Left ventricle myocardium inferior (tissue), 1 donor: ENCODE data around the gene H3-3A. TPM values are rescaled to one million over a fixed set of nuclear protein-coding genes. Genes with fewer than 3 reads are reported as not detected.
"Not testable (repeated sequence)": the region's sequence is repeated elsewhere in the genome, so short reads cannot be mapped to it uniquely, and the experiment has no call there.

Experiments used
- DNase-seq: peaks from one replicate; pipeline ENCODE4 v3.0.0-alpha.2; 2020
- H3K27ac ChIP-seq: fragments of 200-600 bp; replicated peaks from 2 replicates; pipeline ENCODE4 v1.8.0; 2021
- H3K27me3 ChIP-seq: fragments of 200-600 bp; 2 replicates; pipeline ENCODE4 v1.8.0; 2021; ENCODE audit warnings: low read depth
- H3K36me3 ChIP-seq: fragments of 200-600 bp; 2 replicates; pipeline ENCODE4 v1.8.0; 2021
- H3K4me1 ChIP-seq: fragments of 200-600 bp; 2 replicates; pipeline ENCODE4 v1.8.0; 2021
- H3K4me3 ChIP-seq: fragments of 200-600 bp; 2 replicates; pipeline ENCODE4 v1.8.0; 2021; ENCODE audit warnings: mild to moderate bottlenecking, moderate library complexity
- H3K9me3 ChIP-seq: fragments of 200-600 bp; replicated peaks from 2 replicates; pipeline ENCODE4 v1.8.0; 2021
- CTCF ChIP-seq: fragments of 200-600 bp; IDR thresholded peaks from 2 replicates; pipeline ENCODE4 v1.8.0; 2021; ENCODE audit warnings: antibody characterized with exemption, mild to moderate bottlenecking, borderline replicate concordance
- intact Hi-C: fragments of 100-400 bp; cut with micrococcal nuclease; formaldehyde crosslinking; loops from one replicate; pipeline ENCODE4 v1.11.0; 2022
- total RNA-seq: library from RNA; stranded (reverse); fragmentation: NEBNext Ultra II Directional; extraction: Animal tissue kit (Norgen Biotek cat#: 25700); gene quantifications from one replicate; pipeline ENCODE4 v1.2.1, GENCODE V29; 2021
- donor health status: DM: no; HTN: yes; CAD: no; lungs with severe emphysema.

H3-3A gene
- total RNA-seq, 1 donor from 2014 or later = 324 TPM

- intact Hi-C loops = loop anchor here (5.0 kb wide), 1 partner anchor 34 kb away; no protein-coding TSS in a partner anchor
- TF ChIP-seq CTCF = no peak
Observed at GRCh38 chr1:226083302-226084101, 21.0 kb downstream of the H3-3A start.

GRCh38 chr1:226085675-226086285 lies 23.3 kb downstream of the H3-3A start:
- Histone ChIP-seq H3K36me3 (no peaks in the 10 kb centered on the region), H3K27ac (no peak overlapping the region), H3K9me3 (no peaks in the 10 kb centered on the region), H3K27me3 (no peaks in the 10 kb centered on the region), H3K4me1 (peaks cover 18% of the 10 kb centered on the region), H3K4me3 (no peak overlapping the region)
- no peak for DNase-seq
- intact Hi-C loops = no loop called here
- no peak for TF ChIP-seq CTCF

More at GRCh38 chr1:226083302-226084101, 21.0 kb downstream of the H3-3A start:
- DNase-seq = peak; percentile 92
- no peaks in the 10 kb centered on the region for H3K9me3 ChIP-seq
- peaks cover 18% of the 10 kb centered on the region for H3K4me1 ChIP-seq
- H3K27me3 ChIP-seq = no peaks in the 10 kb centered on the region
- peak overlapping the region; percentile 73 for H3K27ac ChIP-seq
- H3K36me3 ChIP-seq = no peaks in the 10 kb centered on the region
- H3K4me3 ChIP-seq = peak overlapping the region; percentile 84

DNA sequence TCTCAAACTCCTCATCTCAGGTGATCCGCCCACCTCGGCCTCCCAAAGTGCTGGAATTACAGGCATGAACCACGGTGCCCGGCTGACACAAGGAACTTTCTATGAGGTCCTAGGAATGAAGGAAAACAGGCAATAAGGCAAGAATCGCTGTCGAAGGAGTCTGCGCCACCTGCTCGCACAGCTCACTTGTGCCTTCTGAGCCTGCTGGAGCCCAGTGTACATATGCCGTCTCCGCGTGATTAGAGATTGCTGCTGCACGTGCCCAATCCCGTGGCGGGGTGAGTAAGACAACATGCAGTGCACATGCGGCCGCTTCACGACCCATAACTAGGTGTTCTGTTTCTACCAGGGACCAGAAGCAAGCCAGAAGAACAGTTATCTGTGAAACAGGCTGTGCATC lies 24.3 kb downstream of the H3-3A start:
- no peak for DNase-seq
- Histone ChIP-seq H3K27me3 (no peaks in the 10 kb centered on the region), H3K4me1 (peaks cover 18% of the 10 kb centered on the region), H3K9me3 (no peaks in the 10 kb centered on the region), H3K4me3 (no peak overlapping the region), H3K27ac (no peak overlapping the region), H3K36me3 (no peaks in the 10 kb centered on the region)
- intact Hi-C loops = no loop called here
- TF ChIP-seq CTCF = no peak

DNA sequence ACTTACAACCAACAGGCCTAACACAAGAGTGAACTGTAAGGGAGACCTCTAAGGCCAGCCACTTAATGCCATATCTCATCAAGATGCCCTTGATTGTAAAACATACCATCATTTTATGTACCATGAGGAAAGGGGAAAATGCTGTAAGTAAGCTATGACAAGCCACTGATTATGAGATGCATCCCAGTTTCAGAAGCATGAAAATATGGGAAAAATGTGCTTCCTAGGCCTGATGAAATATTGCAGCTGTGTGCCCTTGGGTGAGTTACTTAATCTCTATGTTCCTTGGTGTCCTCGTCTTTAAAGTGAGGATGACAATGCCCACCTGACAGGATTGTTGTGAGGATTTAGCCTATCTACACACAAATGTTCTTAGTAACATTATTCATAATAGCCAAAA lies 28.9 kb downstream of the H3-3A start:
- no peaks in the 10 kb centered on the region for H3K36me3 ChIP-seq
- H3K4me1 ChIP-seq = no peaks in the 10 kb centered on the region
- no peak for TF ChIP-seq CTCF
- H3K27me3 ChIP-seq = peaks cover 5% of the 10 kb centered on the region
- no peak overlapping the region for H3K27ac ChIP-seq
- no peaks in the 10 kb centered on the region for H3K9me3 ChIP-seq
- no peak overlapping the region for H3K4me3 ChIP-seq
- intact Hi-C loops = no loop called here
- no peak for DNase-seq

DNA sequence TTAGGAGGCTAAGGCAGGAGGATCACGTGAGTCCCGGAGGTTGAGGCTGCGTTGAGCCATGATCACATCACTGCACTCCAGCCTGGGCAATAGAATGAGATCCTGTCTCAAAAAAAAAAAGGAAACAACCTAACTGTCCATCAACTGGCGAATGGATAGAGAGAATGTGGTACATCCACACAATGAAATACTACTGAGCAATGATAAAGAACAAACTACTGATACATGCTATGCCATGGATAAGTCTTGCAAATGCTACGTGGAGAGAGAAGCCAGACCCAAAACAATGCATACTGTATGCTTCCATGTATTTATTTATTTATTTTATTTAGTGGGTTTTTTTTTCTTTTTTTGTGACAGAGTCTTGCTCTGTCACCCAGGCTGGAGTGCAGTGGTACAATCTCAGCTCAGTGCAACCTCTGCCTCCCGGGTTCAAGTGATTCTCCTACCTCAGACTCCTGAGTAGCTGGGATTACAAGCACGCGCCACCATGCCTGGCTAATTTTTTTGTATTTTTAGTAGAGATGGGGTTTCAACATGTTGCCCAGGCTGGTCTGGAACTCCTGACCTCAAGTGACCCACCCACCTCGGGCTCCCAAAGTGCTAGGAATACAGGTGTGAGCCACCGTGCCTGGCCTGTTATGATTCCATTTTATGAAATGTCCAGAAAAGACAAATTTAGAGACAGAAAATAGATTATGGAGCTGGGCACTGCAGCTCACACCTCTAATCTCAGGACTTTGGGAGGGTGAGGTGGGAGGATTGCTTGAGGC lies 29.7 kb downstream of the H3-3A start:
- H3K4me3 ChIP-seq, intact Hi-C loops, H3K36me3 ChIP-seq, H3K27me3 ChIP-seq, H3K9me3 ChIP-seq, H3K4me1 ChIP-seq, DNase-seq, H3K27ac ChIP-seq: not testable (repeated sequence)
